ENCODE measurements around the gene WDR17. TPM values are rescaled to one million over a fixed set of nuclear protein-coding genes. Genes with fewer than 3 reads are reported as not detected.

The WDR17 gene
- total and polyA plus RNA-seq, 7 donors: 0.63 to 11.0 (median 5.8) TPM; not detected in 2

DNA sequence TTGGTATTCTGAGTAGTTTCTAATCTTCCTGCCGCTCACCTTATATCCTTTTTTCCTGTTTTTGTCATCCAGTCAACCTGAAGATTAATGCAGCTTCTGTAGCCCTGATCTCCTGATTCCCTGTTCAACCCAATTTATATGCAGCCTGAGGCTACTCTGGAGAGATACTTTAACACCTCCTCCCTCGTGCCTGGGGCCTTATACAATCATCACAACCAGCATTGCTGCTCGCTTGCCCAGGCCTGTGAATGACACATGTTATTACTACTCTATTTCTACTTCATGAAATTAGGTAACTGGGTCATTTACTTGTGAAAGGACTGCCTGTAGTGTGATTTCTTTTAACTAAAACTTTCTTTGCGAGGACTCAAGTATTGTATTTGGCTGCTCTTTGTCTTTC is 33.7 kb upstream of the WDR17 start:
- Histone ChIP-seq H3K36me3 (no peaks in the 10 kb centered on the region), H3K27ac (no peak overlapping the region), H3K27me3 (no peaks in the 10 kb centered on the region), H3K4me1 (peaks cover 0 to 4% (median 0%) of the 10 kb centered on the region in 4 donors), H3K4me3 (no peak overlapping the region), H3K9me3 (no peaks in the 10 kb centered on the region)
- intact Hi-C loops (cut with DNase I): loop anchor here (10.0 kb wide), 3 partner anchors 113 to 1013 kb away; no protein-coding TSS in a partner anchor
- no peak for TF ChIP-seq POLR2A (IDR thresholded peaks at IDR 0.05)
- TF ChIP-seq, protein P1, sequence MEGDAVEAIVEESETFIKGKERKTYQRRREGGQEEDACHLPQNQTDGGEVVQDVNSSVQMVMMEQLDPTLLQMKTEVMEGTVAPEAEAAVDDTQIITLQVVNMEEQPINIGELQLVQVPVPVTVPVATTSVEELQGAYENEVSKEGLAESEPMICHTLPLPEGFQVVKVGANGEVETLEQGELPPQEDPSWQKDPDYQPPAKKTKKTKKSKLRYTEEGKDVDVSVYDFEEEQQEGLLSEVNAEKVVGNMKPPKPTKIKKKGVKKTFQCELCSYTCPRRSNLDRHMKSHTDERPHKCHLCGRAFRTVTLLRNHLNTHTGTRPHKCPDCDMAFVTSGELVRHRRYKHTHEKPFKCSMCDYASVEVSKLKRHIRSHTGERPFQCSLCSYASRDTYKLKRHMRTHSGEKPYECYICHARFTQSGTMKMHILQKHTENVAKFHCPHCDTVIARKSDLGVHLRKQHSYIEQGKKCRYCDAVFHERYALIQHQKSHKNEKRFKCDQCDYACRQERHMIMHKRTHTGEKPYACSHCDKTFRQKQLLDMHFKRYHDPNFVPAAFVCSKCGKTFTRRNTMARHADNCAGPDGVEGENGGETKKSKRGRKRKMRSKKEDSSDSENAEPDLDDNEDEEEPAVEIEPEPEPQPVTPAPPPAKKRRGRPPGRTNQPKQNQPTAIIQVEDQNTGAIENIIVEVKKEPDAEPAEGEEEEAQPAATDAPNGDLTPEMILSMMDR (IDR thresholded peaks at IDR 0.05): no peak
- no peak for TF ChIP-seq POLR2AphosphoS5 (IDR thresholded peaks at IDR 0.05)
- TF ChIP-seq EP300 (IDR thresholded peaks at IDR 0.05): no peak
- DNase-seq: no peak
- WGBS, 2 donors: 38 to 51% methylated on average over 4 of the region's 4 CpGs

DNA sequence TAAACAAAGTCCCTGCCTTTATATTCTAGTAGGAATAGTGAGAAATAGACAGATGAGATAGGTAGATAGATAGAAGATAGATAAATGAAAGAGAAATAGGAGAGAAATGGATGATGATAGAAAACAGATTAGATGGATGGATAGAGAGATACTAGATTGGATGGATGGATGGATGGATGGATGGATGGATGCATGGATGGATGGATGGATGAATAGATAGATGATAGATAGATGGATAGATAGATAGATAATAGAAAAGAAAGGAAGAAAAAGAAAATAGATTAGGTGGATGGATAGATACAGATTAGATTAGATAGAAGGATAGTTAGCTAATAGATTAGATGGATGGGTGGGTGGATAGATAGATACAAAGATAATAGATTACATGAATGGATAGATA is 33.2 kb upstream of the WDR17 start:
- Histone ChIP-seq H3K27me3 (no peaks in the 10 kb centered on the region), H3K36me3 (no peaks in the 10 kb centered on the region)
- intact Hi-C loops (cut with DNase I): loop anchor here (10.0 kb wide), 3 partner anchors 112 to 1012 kb away; no protein-coding TSS in a partner anchor

DNA sequence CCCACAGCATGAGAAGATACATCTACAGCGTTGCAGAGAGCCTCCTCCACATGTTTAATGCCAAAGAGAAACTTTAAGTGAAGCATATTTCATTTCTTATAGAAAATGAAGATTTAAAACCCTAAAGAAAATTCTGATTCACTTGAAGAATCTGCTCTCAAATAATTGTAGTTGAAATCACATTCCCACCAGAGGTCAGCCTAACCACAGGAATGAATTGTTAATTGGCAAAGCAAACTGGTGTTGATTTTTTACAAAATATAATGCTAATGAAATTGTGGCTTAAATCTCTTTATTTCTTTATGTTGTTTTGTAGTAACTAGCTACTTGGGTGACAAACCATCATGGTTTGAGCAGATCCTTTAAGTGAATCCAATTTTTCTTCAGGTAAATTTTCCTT is 31.1 kb upstream of the WDR17 start:
- TF ChIP-seq, protein P1 (IDR thresholded peaks at IDR 0.05): peak in 2 of 4 experiments; percentile 17 to 48
- no peak for TF ChIP-seq EP300 (IDR thresholded peaks at IDR 0.05)
- intact Hi-C loops (cut with DNase I): loop anchor here (1.0 to 10.0 kb wide), 4 partner anchors 110 to 1010 kb away; no protein-coding TSS in a partner anchor

More for the DNA sequence above, 33.2 kb upstream of the WDR17 start:
- DNase-seq: no peak
- peaks cover 0 to 4% (median 0%) of the 10 kb centered on the region in 4 donors for H3K4me1 ChIP-seq
- no peak for TF ChIP-seq EP300 (IDR thresholded peaks at IDR 0.05)
- no peak for TF ChIP-seq POLR2AphosphoS5 (IDR thresholded peaks at IDR 0.05)
- TF ChIP-seq, protein P1 (IDR thresholded peaks at IDR 0.05): no peak
- TF ChIP-seq POLR2A (IDR thresholded peaks at IDR 0.05): no peak
- no peak overlapping the region for H3K27ac ChIP-seq
- no peaks in the 10 kb centered on the region for H3K9me3 ChIP-seq
- H3K4me3 ChIP-seq: no peak overlapping the region

DNA sequence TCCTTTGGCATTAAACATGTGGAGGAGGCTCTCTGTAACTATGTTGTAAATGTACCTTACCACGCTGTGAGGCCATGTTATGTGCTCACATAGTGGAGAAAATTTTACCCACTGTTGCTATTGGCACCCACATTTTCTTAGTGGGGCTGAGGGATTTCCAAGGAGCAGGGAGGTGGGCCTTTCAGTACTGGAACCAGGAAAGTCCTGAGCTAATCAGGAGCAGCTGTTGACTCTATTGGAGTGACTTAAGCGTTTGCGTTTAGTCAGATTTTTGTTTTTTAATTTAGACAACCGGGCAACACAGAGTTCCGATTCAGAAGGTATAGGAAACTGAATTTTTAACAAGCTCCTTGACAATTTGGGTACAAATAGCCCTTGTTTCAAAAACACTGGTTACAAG is 30.7 kb upstream of the WDR17 start:
- Histone ChIP-seq H3K36me3 (no peaks in the 10 kb centered on the region), H3K4me3 (no peak overlapping the region), H3K27me3 (no peaks in the 10 kb centered on the region), H3K27ac (no peak overlapping the region), H3K9me3 (no peaks in the 10 kb centered on the region), H3K4me1 (peaks cover 0 to 4% (median 0%) of the 10 kb centered on the region in 4 donors)
- intact Hi-C loops (cut with DNase I): loop anchor here (1.0 to 10.0 kb wide), 4 partner anchors 110 to 1010 kb away; no protein-coding TSS in a partner anchor
- 81 to 86% methylated on average over 5 of the region's 5 CpGs for WGBS, 2 donors
- DNase-seq: no peak
- TF ChIP-seq POLR2A (IDR thresholded peaks at IDR 0.05) (no peak), EP300 (IDR thresholded peaks at IDR 0.05) (no peak), POLR2AphosphoS5 (IDR thresholded peaks at IDR 0.05) (no peak)
- TF ChIP-seq, protein P1 (IDR thresholded peaks at IDR 0.05): no peak

More for the DNA sequence above, 31.1 kb upstream of the WDR17 start:
- 32 to 46% methylated on average over 1 of the region's 1 CpG for WGBS, 2 donors
- DNase-seq: no peak
- Histone ChIP-seq H3K27ac (no peak overlapping the region), H3K4me1 (peaks cover 0 to 4% (median 0%) of the 10 kb centered on the region in 4 donors), H3K9me3 (no peaks in the 10 kb centered on the region), H3K4me3 (no peak overlapping the region), H3K36me3 (no peaks in the 10 kb centered on the region), H3K27me3 (no peaks in the 10 kb centered on the region)
